HG03342 (cell line): ENCODE data around the gene GDA.
"Not testable (repeated sequence)": the region's sequence is repeated elsewhere in the genome, so short reads cannot be mapped to it uniquely, and the experiment has no call there.

ENCODE experiments used
- ATAC-seq: cut with Tn5 transposase; IDR thresholded peaks from one replicate; pipeline ENCODE4 v1.9.1; 2021; ENCODE audit warnings: mild to moderate bottlenecking, moderate library complexity; ENCODE audit not compliant: unreplicated experiment

GDA gene

DNA sequence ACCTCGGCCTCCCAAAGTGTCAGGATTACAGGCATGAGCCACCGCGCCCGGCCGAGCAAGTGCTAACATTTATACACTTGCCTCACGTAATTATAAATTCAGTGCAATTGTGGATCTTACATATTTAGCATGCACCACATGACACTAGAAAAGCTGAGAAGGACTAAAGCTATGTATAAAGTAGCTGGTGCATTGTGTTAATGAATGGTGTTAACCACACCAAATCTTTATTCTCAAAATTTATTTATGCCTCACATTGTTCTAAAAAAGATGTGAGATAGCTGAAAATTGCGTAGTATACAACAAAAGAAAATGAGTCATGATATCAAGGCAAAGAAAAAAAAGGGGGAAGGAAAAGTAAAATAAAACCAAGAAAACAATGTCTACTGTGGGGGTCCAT lies 54.8 kb downstream of the GDA start:
- no peak for ATAC-seq

- ATAC-seq, result peak; percentile 67
Measured at GRCh38 chr9:72205513-72205912, 56.3 kb downstream of the GDA start.

DNA sequence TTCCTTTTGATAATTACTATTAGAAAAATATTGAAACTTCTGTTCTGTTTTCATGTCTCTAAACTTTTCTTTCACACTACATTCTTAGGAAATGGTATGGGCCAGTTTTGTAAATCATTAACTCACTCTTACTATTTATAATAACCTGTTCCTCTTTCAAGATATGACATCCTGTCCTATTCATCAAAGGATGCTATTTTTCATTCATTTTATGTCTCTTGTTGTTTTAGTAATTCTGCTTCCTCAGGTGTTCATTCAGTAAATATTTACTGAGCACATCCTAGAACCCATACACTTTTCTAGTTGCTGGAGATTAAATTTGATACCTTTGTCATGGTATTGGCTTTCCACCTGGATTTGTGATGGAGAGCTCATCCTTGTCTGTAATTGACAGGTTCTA lies 58.0 kb downstream of the GDA start:
- peak; percentile 50 for ATAC-seq

DNA sequence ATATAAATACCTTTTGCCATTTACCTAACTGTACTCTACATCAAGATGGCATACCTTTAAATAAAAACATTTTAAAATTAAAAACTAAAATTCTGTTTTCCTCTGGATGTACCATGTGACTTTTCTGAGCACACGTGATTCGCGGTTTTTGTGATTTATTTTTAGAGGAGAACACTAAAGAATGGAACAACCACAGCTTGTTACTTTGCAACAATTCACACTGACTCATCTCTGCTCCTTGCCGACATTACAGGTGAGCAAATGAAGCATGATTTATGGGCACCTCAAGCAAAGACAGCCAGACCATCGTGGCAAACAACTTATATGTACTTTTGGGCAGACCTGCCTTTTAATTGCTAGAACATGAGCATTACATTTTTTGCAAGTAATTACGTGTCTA lies 61.3 kb downstream of the GDA start:
- ATAC-seq, result no peak

DNA sequence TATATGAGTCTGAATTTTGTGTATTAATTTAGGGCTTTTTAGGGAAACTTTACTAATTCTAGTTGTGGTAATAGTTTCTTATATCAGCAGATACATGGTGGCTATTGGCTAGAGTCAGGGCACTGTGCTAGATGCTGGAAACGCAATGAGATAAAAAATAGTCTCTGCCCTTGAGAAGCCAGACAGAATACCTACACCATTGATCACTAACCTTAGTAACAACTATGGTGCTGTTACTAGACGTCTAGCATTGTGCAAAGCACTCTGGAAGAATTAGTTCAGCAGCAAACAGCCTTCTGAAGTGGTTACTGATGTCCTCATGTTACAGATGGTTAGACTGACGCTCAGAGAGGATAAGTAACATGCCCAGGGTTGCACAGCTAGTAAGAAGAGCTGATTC lies 61.8 kb downstream of the GDA start:
- no peak for ATAC-seq

DNA sequence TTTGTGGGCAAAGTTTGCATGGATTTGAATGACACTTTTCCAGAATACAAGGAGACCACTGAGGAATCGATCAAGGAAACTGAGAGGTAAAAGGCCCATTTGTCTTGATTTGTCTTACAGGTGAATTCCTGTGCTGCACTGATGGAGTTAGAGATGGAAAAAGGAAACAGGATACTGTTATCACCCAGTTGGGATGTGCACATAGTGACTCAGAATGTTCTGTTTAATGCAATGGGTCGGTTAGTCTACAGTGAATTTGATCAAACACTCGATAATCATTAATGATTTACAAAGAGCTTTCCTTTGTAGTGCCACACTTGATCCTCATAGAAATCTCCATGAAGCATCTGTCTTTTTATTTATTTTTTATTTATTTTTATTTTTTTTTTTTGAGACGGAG lies 64.7 kb downstream of the GDA start:
- no peak for ATAC-seq

DNA sequence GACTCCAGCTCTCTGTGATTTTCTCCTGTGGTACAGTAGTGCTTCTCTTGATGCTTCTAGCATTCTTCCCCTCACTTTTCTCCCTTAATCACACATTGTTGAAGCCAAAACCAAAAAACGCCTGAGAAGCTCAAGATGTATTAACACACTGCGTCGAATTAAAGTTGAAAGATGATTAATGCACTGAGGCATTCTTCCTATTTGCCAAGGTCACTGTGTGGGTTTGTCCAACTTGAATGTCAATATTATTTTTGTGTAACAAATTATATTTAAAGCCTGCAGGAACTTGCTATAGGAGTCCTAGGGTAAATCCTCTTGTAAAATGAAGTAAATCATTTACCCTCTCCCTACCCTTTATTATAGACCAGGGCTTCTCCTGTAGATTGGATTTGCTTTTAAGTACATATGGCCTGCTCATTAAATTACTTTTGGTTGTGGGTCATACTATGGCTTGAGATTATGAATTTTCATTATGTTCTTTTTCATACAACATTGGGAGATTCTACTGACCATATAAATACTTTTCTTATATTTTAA lies 68.1 kb downstream of the GDA start:
- ATAC-seq, result no peak

- no peak for ATAC-seq
Measured at GRCh38 chr9:72220589-72220988, 71.3 kb downstream of the GDA start.

DNA sequence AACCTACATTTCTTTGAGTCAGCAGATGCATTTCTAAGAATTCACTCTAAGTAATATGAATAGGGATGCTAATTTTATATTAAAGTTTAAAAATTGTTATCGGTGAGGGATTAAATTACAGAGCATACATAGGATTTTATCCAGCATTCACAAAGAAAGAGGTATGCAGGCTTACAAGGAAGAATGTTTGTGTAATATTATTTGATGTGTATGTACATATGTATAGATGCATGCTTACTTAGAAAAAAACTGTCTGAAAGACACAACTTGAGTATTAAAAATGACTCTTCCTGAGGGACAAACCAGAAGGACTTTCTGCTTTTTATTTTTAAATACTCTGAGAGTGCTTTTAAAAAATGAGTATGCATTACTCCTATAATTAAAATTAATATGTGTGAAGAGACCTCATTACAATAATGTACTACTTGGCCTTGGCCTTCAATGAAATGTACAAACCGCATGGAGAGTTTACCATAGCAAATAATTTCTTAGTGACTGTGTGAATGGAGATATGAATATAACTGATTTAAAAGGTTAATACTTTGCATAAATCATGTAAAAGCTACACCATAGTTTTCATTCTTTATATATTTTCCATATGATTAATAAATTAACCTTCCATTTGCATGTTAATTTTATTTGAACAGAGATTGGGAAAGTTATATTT lies 77.0 kb downstream of the GDA start:
- ATAC-seq, result no peak

- ATAC-seq, result no peak
Measured at GRCh38 chr9:72228282-72228681, 79.0 kb downstream of the GDA start.

GRCh38 chr9:72232778-72233177 lies 83.5 kb downstream of the GDA start:
- no peak for ATAC-seq

DNA sequence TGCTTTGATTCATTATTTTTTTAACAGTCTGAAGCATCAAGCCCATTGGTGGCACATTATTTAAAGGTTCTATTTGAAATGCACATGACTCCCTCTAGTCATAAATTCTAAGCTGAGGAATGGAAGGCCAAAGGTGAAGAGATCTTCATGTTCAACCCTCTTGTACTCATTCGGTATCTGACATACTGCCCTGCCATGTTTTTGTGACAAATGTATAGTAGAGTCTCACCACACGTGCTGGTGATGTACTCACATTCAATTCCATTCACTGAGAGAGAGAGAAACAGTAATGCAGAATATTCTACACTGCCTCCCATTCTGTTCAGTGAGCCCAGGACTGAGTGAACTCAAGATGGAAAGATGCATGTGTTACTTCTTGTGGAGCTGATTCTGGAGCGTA lies 98.3 kb downstream of the GDA start:
- no peak for ATAC-seq

- no peak for ATAC-seq
Measured at GRCh38 chr9:72251589-72251988, 102.3 kb downstream of the GDA start.

DNA sequence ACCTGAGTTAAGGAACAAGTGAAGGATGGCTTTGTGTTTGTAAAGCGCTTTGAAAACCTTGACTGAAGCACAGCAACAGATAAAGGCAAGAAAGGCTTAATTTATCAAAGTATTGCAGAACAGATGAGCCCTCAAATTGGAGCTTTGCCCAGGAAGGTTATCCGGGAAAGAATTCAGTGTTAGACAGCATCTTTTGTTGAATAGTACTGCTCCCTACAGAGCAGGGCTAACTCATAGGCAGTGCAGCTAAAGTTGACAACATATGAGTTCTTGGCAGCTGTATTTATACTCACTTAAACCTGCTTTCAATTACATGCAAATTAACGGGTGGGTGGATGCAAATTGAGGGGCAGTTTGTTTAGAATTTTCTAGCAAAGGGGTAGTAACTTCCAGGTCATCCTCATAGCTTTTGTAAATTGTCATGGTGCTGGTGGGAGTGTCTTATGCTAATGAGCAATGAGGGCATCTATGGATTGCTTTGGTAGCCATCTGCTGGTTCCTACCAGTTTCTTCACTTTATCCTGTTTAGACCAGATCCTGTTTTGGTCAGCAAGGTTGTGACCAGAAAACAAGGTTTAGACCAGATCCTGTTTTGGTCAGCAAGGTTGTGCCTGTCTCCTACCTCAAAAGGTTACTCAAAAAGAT lies 105.8 kb downstream of the GDA start:
- no peak for ATAC-seq

GRCh38 chr9:72255569-72255968 lies 106.3 kb downstream of the GDA start:
- ATAC-seq, result no peak

DNA sequence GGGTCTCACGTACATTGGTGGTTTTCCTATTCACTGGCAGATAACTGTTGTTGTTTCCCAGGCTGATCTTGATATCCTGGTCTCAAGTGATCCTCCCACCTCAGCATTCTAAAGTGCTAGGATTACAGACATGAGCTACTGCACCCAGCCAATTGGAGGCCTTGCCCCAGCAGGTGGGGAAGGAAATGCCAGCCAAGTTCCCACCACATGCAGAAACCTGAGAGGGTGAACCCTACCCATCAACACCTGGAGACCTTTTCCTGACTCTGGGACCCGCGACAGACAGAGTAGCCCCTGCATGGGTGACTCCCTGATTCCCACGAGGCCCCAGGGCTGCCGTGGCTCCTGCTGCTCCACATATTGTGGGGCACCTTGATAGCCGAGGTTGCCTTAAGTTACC lies 107.7 kb downstream of the GDA start:
- ATAC-seq, result no peak

GRCh38 chr9:72257814-72258213 lies 108.6 kb downstream of the GDA start:
- no peak for ATAC-seq

DNA sequence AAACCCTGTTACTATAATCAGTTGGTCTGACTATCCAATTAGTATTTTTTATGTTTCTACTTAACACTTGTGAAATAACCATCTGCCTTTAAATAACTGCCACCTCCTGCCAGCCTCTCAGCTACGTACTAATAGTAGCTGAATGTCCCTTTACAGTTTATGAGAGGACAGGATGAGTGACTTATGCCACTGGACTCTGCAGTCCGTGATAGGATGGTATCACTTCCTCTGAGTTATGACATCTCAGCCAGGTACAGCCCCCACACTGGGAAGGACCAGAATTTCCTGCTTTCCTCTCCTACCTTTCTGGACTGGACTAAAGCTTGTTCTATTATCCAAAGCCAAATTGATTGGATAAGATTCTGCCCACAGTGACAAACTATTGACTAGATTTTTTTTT lies 112.8 kb downstream of the GDA start:
- no peak for ATAC-seq

- ATAC-seq, result no peak
Measured at GRCh38 chr9:72263572-72263971, 114.3 kb downstream of the GDA start.

DNA sequence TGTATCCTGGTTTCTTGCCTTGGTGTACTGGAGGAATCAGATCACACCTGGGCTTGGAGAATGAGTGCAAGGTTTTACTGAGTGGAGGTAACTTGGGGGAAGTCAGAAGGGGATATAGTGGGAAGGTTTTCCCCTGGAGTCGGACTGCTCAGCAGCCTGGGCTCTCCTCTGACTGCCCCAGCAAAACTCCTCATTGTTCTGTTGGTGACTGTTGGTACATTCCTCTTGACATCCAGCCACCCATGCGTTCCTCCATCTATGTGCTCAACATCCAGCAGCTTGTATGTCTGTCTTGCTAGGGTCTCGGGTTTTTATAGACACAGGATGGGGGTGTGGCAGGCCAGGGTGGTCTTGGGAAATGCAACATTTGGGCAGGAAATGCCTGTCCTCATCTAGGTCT lies 119.7 kb downstream of the GDA start:
- ATAC-seq, result no peak

GRCh38 chr9:72270359-72270758 lies 121.1 kb downstream of the GDA start:
- ATAC-seq, result not testable (repeated sequence)

DNA sequence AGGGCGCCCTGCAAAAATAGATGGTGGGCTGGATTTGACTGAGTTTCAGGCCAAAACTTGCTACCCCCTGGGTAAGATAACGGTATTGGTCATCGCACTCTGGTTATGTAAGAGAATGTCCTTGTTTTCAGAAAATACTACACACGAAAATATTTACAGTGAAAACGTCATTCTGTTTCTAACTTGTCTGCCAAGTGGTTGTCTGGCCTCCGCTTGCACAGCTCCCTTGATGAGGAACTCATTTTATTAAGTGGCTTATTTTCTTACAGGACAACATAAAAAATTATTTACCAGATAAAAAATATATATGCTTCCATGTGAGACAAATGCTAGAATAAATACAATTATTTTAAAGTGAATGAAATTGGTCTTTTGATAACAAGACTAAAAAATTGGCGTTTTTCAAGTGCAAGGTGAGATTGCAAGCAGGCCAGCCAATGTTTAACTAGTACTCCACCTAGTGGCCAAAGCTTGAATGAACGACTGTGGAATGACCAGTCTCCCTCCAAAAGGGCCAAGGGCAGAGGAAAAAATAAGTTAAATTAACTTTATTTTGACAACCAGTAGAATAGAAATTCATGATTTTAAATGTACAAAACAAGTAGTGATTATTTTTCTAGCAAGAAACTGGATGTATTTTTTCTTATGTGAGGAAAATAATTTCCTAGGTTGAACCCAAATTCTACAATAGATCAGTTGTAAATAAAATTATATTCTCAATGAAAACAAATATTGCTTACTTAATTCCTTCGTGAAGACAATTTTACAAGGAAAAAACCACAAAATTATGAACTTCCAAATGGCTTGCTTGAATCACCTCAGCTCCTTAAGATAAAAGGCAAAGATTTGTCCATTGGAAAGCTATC lies 122.6 kb downstream of the GDA start:
- no peak for ATAC-seq
